HG03521 (cell line): Measurements from ENCODE around the gene LLPH.
"Not testable (repeated sequence)": the region's sequence is repeated elsewhere in the genome, so short reads cannot be mapped to it uniquely, and the experiment has no call there.

Experiments
- ATAC-seq: cut with Tn5 transposase; IDR thresholded peaks from one replicate; pipeline ENCODE4 v1.9.1; 2021; ENCODE audit warnings: mild to moderate bottlenecking, moderate library complexity; ENCODE audit not compliant: unreplicated experiment

The LLPH gene

DNA sequence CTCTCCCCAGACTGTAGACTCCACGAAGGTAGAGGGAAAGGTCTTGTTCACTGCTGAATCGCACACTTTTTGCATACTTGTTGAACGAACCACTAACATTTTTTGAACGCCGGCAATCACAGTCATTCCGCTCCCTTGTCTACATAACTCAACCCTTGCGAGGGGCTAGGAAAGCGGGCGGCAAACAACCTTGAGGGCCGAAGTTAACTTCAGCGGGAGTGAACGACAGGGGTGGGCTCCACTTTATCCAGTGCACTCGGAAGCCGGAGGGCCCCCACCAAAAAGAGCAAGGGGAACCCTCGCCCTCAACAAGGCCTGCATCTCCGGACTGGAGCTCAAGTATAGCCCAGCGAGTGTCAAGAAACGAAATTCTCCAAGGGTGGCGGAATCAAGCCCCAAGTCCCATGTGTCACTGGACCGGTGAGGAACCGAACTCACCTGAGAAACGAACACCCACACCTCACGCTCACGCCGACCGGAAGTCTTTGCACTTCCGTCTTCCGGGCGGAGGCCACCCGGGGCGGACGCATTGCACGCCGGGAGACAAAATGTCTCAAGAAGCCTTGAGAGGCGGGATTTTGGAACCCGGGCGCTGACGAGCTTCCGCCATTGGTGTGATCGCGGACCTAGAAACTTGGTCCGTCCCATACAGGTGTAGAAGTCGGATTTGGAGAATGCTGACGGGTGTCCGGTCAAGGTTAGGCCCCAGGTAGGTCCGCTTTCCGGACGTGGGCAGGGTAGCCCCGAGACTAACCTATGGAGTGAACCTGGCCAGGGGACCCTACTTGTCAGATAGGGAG is at the start of gene LLPH:
TSS of gene LLPH (minus strand) at position 484 of the 800 bp plus-strand sequence. CDS start 1,644 bp downstream, outside the sequence.
- ATAC-seq = peak; percentile 98

DNA sequence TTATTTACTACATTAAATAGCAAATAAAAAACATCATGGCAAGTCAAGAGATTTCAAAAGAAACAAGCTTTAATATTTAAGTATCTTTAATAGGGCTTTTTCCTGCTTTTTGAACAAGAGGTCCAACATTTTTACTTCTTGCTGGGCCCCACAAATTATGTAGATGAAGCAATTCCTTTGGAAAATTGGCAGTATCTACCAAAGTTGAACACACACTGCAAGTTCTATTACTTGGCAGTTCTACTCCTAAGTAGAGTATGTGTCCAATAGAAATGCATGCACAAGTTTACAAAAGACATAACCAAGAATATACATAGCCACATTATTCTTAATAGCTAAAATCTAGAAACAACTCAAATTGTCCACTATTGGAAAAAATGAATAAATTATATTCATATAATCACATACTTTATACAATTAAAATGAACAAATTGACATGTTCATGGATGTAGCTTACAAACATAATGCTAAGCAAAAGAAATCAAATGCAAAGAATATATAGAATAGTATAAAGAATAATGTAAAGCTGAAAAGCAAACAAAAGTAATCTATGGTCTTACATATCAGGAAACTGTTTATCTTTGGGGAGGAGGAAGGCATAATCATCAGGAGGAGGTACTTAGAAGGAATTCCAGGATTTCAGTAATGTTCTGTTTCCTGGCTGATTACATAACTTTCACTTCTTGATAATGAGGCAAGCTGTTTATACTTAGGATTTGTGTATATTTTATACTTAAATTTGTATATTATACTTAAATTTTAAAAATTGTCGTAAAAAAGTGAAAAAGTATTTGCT is 45.8 kb upstream of the LLPH start:
- no peak for ATAC-seq

DNA sequence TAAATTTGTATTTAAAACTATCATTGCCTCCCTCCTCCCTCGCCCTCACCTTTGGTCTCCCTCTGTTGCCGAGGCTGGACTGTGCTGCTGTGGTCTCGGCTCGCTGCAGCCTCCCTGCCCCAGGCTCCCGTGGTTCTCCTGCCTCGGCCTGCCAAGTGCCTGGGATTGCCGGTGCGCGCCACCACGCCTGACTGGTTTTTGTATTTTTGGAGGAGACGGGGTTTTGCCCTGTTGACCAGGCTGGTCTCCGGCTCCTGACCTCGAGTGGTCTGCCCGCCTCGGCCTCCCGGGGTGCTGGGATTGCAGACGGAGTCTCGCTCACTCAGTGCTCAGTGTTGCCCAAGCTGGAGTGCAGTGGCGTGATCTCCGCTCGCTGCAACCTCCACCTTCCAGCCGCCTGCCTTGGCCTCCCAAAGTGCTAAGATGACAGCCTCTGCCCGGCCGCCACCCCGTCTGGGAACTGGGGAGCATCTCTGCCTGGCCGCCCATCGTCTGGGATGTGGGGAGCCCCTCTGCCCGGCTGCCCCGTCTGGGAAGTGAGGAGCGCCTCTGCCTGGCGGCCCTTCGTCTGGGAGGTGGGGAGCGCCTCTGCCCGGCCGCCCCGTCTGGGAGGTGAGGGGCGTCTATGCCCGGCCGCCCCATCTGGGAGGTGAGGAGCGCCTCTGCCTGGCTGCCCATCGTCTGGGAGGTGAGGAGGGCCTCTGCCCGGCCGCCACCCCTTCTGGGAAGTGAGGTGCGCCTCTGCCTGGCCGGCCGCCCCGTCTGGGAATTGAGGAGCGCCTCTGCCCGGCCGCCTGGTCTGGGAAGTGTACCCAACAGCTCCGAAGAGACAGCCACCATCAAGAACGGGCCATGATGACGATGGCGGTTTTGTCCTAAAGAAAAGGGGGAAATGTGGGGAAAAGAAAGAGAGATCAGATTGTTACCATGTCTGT is 44.1 kb upstream of the LLPH start:
- ATAC-seq = not testable (repeated sequence)

DNA sequence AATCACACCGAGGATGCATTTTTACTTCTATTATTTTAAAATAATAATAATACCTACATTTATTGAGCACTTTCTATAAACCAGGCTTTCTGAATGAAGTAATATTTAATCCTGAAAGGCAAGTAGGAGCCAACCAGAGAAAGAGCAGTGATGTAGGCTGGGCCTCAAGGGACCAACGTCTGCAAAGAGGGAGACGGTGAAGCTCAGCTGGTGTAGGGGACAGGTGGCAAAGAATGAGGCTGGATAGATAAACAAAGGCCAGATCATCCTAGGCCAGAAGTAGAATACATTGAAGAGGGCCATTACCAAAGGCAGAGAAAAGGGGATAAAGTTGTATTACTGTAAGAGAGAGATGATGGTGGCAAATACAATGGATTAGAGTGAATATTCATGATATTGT is 40.1 kb upstream of the LLPH start:
- ATAC-seq = no peak

DNA sequence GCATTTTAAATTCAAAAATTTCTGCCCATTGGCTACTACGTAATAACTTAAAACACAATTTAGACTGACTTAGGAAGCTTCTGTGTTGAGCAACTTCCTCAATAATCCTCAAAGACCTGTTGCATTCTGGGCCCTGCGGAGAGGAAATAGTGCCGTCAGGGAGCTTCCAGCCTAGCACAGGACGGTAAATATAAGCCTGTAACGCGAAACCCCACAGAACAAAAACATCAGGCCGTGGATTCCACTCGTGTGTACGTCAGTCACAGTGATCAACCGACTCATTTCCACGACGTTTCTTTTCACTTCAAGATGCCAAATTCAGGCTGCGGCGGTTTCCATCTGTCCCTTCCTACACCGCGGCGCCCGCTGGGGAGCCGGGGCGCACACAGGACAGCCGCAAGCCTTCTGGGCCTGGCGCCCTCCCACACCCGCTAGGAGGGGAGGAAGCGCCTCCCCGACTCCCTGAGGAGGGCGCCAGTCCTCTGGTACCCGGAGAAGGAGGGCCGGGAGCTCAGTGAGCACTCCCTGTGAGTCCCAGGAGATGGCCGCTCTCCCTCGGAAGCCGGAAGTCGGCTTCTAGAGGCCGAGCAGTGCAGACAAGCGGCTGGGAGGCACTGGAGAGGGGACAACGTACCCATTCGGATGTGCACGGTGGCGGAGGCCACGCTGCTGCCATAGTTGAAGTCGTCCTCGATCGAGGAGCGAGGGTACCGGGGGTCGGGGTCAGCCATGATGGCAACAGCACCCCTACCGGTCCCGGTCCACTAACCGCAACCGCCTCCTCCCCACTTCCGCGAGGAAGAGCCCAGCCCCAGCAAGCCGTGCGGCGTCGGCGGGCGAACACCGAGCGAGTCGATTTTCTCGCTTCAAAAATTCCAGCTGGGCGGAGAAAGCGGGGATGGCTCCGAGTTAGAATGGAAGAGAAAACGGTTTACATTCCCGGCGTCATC is 38.9 kb upstream of the LLPH start, which contains the start of gene TMBIM4:
TSS of gene TMBIM4 (minus strand) at position 776 of the 950 bp plus-strand sequence. CDS start at position 731, 45 bp downstream.
- ATAC-seq = peak; percentile 81

DNA sequence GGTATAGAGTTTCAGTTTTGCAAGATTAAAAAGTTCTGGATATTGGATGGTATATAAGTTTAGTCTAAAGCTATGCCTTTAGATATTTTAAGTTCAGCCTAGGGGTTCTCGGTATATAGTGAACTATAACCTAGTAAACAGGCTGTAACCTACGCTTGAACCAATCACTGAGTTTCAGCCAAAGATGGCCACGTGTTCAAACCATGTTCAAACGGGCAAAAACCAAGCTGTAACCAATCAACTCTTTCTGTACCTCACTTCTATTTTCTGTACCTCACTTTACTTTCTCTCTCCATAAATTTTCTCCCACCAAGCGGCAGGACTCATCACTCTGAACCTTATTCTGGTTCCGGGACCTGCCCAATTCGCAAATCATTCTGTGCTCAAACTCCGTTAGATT is 37.9 kb upstream of the LLPH start:
- no peak for ATAC-seq

DNA sequence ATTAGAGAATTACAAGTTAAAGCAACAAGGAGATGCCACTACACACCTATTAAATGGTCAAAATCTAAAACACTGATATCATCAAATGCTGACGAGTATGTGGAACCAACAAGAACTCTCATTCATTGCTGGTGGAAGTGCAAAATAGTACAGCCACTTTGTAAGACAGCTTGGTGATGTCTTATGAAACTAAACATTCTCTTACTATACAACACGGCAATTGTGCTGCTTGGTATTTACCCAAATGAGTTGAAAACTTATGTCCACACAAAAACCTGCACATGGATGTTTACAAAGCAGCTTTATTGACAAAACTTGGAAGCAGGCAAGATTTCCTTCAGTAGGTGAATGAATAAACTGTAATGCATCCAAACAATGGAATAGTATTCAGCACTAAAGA is 36.0 kb upstream of the LLPH start:
- ATAC-seq = no peak

DNA sequence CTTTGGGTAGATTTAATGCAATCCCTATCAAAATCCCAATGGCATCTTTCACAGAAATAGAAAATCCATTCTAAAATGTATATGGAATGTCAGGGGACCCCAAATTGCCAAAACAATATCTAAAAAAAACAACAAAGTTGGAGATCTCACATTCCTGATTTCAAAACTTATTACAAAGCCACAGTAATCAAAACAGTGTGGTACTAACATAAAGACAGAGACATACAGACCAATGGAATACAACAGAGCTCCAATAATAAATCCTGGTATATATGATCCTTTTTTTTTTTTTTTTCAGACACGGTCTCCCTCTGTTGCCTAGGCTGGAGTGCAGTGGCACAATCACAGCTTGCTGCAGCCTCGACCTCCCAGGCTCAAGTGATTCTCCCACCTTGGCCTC is 34.6 kb upstream of the LLPH start:
- no peak for ATAC-seq

DNA sequence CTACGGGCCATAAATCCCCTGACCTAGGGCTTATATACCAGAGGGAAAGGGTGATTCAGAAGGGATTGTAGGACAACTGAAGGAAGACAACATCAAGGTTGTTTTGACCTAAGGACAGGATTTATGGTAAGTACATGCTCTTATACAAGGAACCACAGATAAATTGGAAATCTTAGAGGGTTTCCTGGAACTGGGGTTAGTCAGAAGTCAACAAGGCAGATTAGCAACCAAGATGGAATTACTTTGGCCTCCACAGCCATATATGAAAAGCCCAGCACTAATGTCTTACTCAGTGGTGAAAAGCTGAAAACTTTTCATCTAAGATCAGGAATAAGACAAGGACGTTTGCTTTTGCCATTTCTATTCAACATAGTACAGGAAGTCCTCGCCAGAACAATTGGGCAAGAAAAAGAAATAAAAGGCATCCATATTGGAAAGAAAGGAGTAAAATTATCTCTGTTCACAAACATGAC is 33.8 kb upstream of the LLPH start:
- ATAC-seq = no peak

DNA sequence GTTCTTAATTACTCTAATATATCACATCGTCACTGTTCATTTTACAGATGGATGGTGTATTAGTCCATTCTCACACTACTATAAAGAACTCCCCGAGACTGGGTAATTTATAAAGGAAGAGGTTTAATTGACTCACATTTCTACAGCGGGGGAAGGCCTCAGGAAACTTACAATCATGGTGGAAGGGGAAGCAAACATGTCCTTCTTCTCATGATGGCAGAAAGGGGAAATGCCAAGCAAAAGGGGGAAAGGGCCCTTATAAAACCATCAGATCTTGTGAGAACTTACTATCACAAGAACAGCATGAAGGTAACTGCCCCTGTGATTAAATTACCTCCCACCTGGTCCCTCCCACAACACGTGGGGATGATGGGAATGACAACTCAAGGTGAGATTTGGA is 32.7 kb upstream of the LLPH start:
- ATAC-seq = no peak

DNA sequence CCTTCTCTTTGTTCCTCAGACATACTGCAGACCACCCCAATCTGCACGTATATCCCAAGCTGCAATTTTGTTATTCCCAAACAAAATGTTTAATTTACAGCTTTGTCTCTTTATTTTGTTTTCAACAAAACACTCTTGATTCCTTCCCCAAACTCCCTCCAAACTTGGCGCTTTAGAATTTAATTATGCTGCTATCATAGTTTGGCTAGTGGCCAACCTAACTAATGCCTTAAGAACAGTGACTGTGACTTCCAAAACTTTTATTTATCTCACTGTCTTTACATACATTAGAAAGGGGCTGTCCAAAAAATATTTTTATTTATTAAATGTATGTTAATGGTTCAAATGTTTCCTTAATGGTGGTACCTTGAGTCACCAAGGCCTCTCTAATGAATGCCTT is 32.2 kb upstream of the LLPH start:
- no peak for ATAC-seq

DNA sequence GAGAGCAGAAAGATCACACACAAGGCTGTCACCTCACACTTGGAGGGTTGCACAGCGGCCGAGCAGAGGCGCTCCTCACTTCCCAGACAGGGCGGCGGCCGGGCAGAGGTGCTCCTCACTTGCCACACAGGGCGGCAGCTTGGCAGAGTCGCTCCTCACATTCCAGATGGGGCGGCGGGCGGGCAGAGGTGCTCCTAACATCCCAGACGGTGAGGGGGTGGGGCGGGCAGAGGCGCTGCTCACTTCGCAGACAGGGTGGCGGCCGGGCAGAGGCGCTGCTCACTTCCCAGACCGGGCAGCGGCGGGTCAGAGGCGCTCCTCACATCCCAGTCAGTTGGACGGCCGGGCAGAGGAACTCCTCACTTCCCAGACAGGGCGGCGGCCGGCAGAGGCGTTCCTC is 30.2 kb upstream of the LLPH start:
- no peak for ATAC-seq

DNA sequence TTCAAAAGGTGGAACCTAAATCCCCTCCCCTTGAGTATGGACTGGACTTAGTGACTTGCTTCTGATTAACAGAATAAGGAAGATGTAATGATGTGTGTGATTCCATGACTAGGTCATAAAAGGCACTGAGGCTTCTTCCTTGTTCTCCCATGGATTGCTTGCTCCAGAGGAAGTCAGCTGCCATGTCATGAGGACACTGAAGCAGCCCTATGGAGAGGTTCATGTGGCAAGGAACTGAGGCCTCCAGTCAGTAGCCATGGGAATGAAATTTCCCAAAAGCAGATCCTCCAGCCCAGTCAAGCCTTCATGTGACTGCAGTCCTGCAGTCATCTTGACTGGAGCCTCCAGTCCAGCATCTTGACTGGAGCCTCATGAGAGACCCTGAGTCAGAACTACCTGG is 28.6 kb upstream of the LLPH start:
- no peak for ATAC-seq

DNA sequence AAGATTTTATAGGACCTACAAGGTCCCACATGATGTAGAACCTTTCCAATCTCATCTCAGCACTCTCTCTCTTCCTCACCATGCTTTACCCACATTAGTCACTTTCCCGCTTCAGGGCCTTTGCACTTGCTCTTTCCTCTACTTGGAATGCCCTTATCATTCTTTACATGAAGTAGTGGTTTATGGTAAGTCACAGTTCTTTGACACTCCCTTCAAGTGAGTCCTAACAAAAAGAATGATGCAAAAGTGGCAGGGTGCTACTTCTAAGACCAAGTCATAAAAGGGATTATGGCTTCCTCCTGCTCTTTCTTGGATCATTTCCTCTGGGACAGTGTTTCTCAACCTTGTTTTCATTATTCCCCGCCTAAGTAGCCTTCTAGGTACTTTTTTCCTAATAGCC is 26.1 kb upstream of the LLPH start:
- ATAC-seq = no peak

DNA sequence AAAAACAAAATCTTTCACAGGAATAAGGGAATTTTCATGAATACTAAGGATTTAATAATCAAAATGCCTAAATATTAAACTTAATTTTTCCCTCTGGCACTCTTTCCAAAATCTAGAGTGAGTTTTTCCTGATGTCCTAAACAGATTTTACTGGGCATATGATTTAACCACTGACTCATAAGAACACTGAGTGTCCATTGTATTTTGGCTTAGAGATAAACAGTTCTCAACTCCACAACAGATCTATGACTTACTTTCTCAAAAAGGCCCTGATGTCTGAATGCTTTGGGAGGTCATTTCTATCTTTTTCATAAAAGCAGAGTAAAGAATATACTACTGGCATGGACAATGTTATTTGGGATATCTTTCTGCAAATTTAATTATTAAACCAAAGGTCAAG is 24.2 kb upstream of the LLPH start:
- no peak for ATAC-seq

DNA sequence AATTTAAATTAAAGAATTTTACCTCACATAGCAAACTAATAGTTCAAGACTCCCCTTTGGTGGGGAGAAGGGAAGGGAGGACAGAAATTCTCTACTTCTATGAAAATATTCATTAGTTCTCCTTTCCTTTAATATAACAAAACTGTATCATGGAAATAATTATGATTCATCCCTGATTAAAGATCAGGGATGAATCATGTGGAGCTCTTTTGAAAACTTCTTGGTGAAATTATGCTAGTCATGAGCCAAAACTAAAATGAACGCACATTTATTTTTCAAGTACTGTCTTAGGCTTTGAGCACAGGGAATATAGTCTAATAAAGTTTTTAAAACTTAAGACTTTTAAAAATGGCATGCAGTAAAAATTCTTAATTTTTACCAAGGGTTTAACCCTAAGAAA is 22.2 kb upstream of the LLPH start:
- ATAC-seq = no peak

DNA sequence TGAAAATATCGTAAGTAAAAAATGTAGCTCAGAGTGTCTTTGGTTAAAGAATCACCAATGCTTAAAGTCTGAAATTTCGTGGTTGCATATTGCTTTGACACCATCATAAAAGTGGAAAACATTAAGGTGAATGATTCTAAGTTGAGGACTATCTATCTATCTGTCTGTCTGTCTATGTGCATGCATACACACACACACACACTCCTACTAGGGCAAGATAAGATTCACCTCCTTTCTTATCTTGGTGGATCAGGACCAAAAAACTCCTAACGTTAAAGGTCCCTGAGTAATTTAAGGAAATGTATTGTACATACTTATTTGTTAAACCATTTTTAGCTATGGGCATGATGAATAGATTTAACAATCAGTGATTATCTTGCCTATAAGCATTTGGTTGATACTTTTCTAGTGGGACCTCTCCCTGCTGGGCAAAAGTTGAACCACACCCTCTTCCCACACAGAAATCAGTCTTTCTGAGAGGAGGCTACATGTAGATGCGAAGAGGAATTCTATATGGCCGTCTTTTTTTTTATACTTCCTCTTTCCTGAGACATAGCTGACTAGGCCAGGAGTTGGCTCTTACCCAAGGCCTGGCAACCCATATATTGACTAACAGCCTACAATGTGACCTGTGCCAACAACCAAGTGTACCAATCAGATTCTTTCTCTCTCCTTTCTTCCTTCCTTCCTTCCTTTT is 19.3 kb upstream of the LLPH start:
- no peak for ATAC-seq

DNA sequence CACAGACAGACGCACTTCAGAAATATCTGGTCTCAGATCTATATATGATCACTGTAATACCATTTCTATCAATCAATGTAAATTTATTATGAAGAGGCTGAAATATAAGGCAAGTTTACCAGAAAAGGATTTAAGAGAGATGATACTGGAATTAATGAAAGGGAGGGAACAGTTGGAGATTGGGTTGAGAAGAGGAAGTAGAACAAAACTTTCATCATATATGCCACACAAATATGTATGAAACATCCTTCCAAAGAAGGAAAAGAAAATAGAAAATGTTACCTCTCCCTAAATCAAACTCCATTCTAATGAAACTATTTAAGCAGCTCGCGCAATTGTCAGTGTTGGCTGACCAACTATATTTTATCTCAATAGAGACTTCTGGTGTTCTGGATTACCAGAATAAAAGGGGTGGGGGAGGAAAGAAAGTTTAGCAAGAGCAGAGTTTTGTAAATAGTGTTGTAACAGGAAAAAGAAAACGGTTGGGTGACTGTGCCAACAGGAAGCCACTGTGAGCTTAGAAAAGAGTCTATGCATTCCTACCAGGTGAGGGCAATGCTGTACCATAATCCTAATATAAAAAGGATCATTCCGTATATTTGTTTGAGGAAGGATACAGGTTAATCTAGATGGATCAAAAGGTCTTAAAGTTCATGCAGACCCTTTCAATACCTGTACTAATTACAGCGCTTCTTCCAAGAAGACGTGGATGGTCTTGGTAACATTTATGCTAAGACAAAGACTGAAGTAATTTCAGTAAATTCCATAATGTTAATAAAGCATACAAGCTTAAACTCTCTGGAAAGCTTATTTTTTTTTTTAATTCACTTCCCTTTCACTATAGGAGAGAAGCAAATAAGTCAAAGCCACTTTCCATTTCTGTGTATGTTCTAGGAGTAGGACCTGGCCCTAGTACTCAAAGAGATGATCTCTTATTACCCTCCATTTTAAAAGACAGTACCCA is 14.5 kb upstream of the LLPH start:
- no peak for ATAC-seq
